Heart left ventricle (tissue), 13 donors: ENCODE data around the gene PIK3C2B.

Experiments used
- CTCF ChIP-seq, 12 donors: fragments of 200-600 bp; sonication (generic) in 4 of 12; IDR thresholded peaks; one replicate each; pipeline versions ENCODE4 v1.5.0 to v1.8.0; 2018 to 2022; ENCODE audit warnings: antibody characterized with exemption in 12 of 12, mild to moderate bottlenecking in 5 of 12
- POLR2A ChIP-seq, 2 donors: fragments of 450-650 bp; IDR thresholded peaks; one replicate each; pipeline ENCODE4 v1.6.1; 2017; ENCODE audit warnings: antibody characterized with exemption in 2 of 2, mild to moderate bottlenecking in 2 of 2, moderate library complexity in 2 of 2
- donor health status: ischemic (EF 13 %, LVEDD 7.1; RV severe dilation, severe dysfunction).
- donor health status: DM: no; HTN: yes; CAD: no.
- donor health status: DM: no; HTN: no; CAD: no.
- donor health status: ischemic (EF 25% LVEDD 6.9; RV normal size, moderate dysfunction).
- donor health status: ischemic (EF 25% LVEDD 5.7; RV mildly dilated, moderate dysfunction).
- donor health status: ischemic (EF 35%, LVEDD 5.7; RV mildly dilated, moderate dysfunction).
- donor health status: nonischemic (EF 11% LVEDD 7.7; RV severe dilation, severe dysfunction).
- donor health status: DM: yes; HTN: yes; CAD: no.
- donor health status: PGD.
- donor health status: ischemic (EF 29% LVEDD 5.4; RV normal size, mild dysfunction).
- donor health status: nonischemic (EF 23%, LVEDD 6.1; RV moderate dilation, normal function).

- no peak for TF ChIP-seq CTCF (IDR thresholded peaks at IDR 0.05)
- no peak for TF ChIP-seq POLR2A (IDR thresholded peaks at IDR 0.05)
These were observed 44.8 kb downstream of the PIK3C2B start for GRCh38 chr1:204449678-204450280.
